WTC11 (cell line): ENCODE results near the gene TXNL4A.

Experiments
- CREM ChIP-seq: sonication (generic); formaldehyde crosslinking; IDR thresholded peaks from 2 replicates; pipeline ENCODE4 v1.8.1; 2022; ENCODE audit warnings: mild to moderate bottlenecking, missing genetic modification reagents, moderate library complexity
- RORB ChIP-seq: fragments of 250-450 bp; sonication (Bioruptor Pico); IDR thresholded peaks from 2 replicates; pipeline ENCODE4 v1.9.0; 2021; ENCODE audit warnings: mild to moderate bottlenecking
- TF ChIP-seq, protein P1 (sequence below): fragments of 200-600 bp; IDR thresholded peaks from 2 replicates; pipeline ENCODE4 v1.8.0; 2022; ENCODE audit warnings: antibody characterized with exemption

DNA sequence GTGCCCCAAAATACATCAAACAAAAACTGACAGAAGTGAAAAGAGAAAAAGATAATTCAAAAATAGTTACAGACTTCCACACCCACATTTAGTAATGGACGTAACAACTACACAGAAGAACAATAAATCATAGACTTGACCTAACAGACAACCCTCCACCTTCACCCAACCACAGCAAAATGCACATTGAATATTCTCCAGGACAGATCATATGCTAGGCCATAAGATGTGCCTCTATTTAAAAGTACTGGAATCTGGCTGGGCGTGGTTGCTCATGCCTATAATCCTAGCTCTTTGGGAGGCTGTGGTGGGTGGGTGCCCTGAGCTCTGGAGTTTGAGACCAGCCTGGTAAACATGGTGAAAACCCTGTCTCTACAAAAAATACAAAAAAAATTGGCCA is 56.9 kb downstream of the TXNL4A start:
- TF ChIP-seq, protein P1, sequence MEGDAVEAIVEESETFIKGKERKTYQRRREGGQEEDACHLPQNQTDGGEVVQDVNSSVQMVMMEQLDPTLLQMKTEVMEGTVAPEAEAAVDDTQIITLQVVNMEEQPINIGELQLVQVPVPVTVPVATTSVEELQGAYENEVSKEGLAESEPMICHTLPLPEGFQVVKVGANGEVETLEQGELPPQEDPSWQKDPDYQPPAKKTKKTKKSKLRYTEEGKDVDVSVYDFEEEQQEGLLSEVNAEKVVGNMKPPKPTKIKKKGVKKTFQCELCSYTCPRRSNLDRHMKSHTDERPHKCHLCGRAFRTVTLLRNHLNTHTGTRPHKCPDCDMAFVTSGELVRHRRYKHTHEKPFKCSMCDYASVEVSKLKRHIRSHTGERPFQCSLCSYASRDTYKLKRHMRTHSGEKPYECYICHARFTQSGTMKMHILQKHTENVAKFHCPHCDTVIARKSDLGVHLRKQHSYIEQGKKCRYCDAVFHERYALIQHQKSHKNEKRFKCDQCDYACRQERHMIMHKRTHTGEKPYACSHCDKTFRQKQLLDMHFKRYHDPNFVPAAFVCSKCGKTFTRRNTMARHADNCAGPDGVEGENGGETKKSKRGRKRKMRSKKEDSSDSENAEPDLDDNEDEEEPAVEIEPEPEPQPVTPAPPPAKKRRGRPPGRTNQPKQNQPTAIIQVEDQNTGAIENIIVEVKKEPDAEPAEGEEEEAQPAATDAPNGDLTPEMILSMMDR, result no peak
- TF ChIP-seq RORB (CRISPR knock-in tag) (no peak), CREM (CRISPR knock-in tag) (no peak)
